Upper lobe of right lung (tissue), 1 donor: ENCODE data around the gene TENM3. TPM values are rescaled to one million over a fixed set of nuclear protein-coding genes. Genes with fewer than 3 reads are reported as not detected.

Source experiments
- ATAC-seq: fragments of 200-7000 bp; cut with Tn5 transposase; one replicate; pipeline ENCODE4 v1.9.1; 2020; ENCODE audit warnings: mild to moderate bottlenecking, moderate library complexity
- DNase-seq: peaks from one replicate; pipeline ENCODE4 v3.0.0-alpha.2; 2020
- H3K27ac ChIP-seq: fragments of 200-600 bp; one replicate; pipeline ENCODE4 v1.8.0; 2022
- H3K27me3 ChIP-seq: fragments of 200-600 bp; one replicate; pipeline ENCODE4 v1.8.0; 2022; ENCODE audit warnings: mild to moderate bottlenecking
- H3K36me3 ChIP-seq: fragments of 200-600 bp; one replicate; pipeline ENCODE4 v1.8.0; 2022
- H3K4me1 ChIP-seq: fragments of 200-600 bp; one replicate; pipeline ENCODE4 v1.8.0; 2022
- H3K4me3 ChIP-seq: fragments of 200-600 bp; one replicate; pipeline ENCODE4 v1.8.0; 2022; ENCODE audit warnings: mild to moderate bottlenecking
- H3K9me3 ChIP-seq: fragments of 200-600 bp; one replicate; pipeline ENCODE4 v1.8.0; 2022
- CTCF ChIP-seq: fragments of 200-600 bp; IDR thresholded peaks from one replicate; pipeline ENCODE4 v1.8.0; 2022; ENCODE audit warnings: antibody characterized with exemption
- intact Hi-C: fragments of 100-400 bp; cut with DNase I; formaldehyde crosslinking; loops from one replicate; pipeline ENCODE4 v1.11.0; 2022
- total RNA-seq: library from RNA; stranded (reverse); fragmentation: NEBNext Ultra II Directional; extraction: Animal tissue kit (Norgen Biotek cat#: 25700); gene quantifications from one replicate; pipeline ENCODE4 v1.2.1, GENCODE V29; 2021
- donor health status: DM: no; HTN: yes; CAD: no; lungs with severe emphysema.

TENM3 gene
- total RNA-seq, 1 donor from 2014 or later = 5.6 TPM

DNA sequence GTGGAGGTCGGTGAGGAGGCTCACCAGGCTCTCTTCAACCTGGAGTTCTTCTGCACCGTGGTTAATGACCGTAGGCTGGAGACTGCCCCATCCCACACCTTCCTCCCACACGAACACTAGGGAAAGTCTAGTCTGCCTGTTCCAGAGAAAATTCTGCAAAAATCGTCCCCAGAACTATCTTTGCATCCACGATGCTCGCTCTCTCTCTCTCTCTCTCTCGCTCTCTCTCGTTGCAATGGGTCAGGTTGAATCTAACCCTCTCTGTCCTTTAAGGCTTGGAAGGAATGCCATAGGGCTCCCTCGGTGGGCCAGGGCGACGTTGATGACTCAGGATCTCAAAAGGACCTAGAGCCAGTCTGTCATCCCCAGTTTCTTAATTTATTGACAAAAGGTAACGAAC, 562.5 kb downstream of the TENM3 start:
- peaks cover 7% of the 10 kb centered on the region for H3K27me3 ChIP-seq
- TF ChIP-seq CTCF = no peak
- no peak overlapping the region for H3K4me3 ChIP-seq
- no peak for DNase-seq
- H3K9me3 ChIP-seq = no peaks in the 10 kb centered on the region
- H3K27ac ChIP-seq = no peak overlapping the region
- ATAC-seq = no peak
- H3K36me3 ChIP-seq = no peaks in the 10 kb centered on the region
- intact Hi-C loops = no loop called here
- H3K4me1 ChIP-seq = no peaks in the 10 kb centered on the region

- peaks cover 7% of the 10 kb centered on the region for H3K27me3 ChIP-seq
- intact Hi-C loops = no loop called here
- no peaks in the 10 kb centered on the region for H3K4me1 ChIP-seq
- H3K27ac ChIP-seq = no peak overlapping the region
- peak; percentile 90 for ATAC-seq
- no peaks in the 10 kb centered on the region for H3K9me3 ChIP-seq
- peak overlapping the region; percentile 56 for H3K4me3 ChIP-seq
- DNase-seq = peak; percentile 89
- H3K36me3 ChIP-seq = no peaks in the 10 kb centered on the region
- TF ChIP-seq CTCF = peak; percentile 87
These were observed 563.4 kb downstream of the TENM3 start for GRCh38 chr4:182806259-182807252.

GRCh38 chr4:182807346-182807745, 564.1 kb downstream of the TENM3 start:
- no peak for ATAC-seq
- Histone ChIP-seq H3K4me1 (no peaks in the 10 kb centered on the region), H3K4me3 (peak overlapping the region; percentile 56), H3K27ac (no peak overlapping the region), H3K9me3 (no peaks in the 10 kb centered on the region), H3K27me3 (peaks cover 7% of the 10 kb centered on the region), H3K36me3 (no peaks in the 10 kb centered on the region)
- intact Hi-C loops = no loop called here
- no peak for TF ChIP-seq CTCF
- DNase-seq = no peak

- intact Hi-C loops = no loop called here
- no peak for DNase-seq
- Histone ChIP-seq H3K36me3 (no peaks in the 10 kb centered on the region), H3K4me3 (no peak overlapping the region), H3K27ac (no peak overlapping the region), H3K9me3 (no peaks in the 10 kb centered on the region), H3K4me1 (no peaks in the 10 kb centered on the region), H3K27me3 (peaks cover 7% of the 10 kb centered on the region)
- no peak for TF ChIP-seq CTCF
- no peak for ATAC-seq
These were observed 564.8 kb downstream of the TENM3 start for GRCh38 chr4:182807767-182808548.

DNA sequence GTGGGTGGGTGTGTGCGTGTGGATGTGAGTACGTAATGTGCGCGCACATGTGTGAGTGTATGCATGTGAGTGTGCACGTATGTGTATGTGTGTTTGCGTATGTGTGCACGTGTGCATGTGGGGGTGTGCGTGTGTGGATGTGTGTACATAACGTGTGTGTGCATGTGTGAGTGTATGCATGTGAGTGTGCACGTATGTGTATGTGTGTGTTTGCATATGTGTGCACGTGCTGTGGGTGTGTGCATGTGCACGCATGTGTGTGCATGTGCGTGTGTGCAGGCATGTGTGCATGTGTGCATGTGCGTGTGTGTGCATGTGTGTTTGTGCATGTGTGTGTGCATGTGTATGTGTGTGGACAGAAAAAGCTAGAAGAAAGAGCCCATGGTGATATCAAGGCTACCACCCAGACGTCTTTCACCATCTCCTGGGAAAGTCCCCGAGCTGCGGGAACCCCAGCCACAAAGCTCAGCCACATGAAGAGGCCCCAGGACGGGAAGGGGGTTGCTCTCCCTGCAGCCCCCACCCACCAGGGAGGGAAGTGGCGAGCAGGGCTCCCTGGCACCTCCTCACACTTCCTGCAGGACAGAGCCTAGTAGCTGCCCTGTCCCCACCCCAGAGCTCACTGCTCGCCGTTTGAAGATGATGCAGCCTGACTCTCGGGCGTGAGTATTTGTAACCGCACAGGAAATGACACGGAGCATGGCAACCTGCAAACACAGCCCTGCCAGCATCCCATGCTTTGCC, 565.6 kb downstream of the TENM3 start:
- intact Hi-C loops = no loop called here
- Histone ChIP-seq H3K4me1 (no peaks in the 10 kb centered on the region), H3K27me3 (peaks cover 7% of the 10 kb centered on the region), H3K27ac (no peak overlapping the region), H3K36me3 (no peaks in the 10 kb centered on the region), H3K4me3 (no peak overlapping the region), H3K9me3 (no peaks in the 10 kb centered on the region)
- DNase-seq (no peak), ATAC-seq (no peak)
- TF ChIP-seq CTCF = no peak
